Measurements from ENCODE around the gene GFOD1. TPM values are rescaled to one million over a fixed set of nuclear protein-coding genes. Genes with fewer than 3 reads are reported as not detected.
A peak's percentile ranks its signal among the peaks of the same experiment; 100 is the strongest.

GFOD1 gene
- total RNA-seq, 1 donor from 2014 or later, result 16.3 TPM

DNA sequence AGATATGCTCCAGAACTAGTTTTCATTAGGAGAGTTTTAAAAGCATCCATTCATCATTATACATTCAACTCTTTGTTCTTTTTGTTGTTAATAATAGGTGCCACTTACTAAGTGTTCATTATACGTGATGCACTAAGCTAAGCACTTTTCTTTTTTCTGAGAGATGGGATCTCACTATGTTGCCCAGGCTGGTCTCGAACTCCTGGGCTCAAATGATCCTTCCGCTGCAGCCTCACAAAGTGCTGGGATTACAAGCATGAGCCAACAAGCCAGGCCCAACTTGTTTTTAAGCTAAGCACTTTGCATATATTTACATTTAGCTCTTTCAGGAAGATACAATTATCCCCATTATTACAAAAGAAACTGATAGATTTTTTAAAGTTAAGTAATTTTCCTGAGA, 5.7 kb upstream of the GFOD1 start:
- no peak overlapping the region for H3K4me3 ChIP-seq (ENCODE audit: low read depth, low read length)
- FAIRE-seq (no peak), DNase-seq (ENCODE audit: low read depth) (no peak)
- TF ChIP-seq CTCF (IDR thresholded peaks at IDR 0.05; ENCODE audit: insufficient read depth, low read length, severe bottlenecking), result no peak
- no peaks in the 10 kb centered on the region for H3K27me3 ChIP-seq (ENCODE audit: control insufficient read depth, insufficient read depth, low read length)
- H3K36me3 ChIP-seq (ENCODE audit: control insufficient read depth, insufficient read depth, low read length), result no peaks in the 10 kb centered on the region

- H3K27me3 ChIP-seq (ENCODE audit: control insufficient read depth, insufficient read depth, low read length), result no peaks in the 10 kb centered on the region
- H3K4me3 ChIP-seq (ENCODE audit: low read depth, low read length), result no peak overlapping the region
- no peaks in the 10 kb centered on the region for H3K36me3 ChIP-seq (ENCODE audit: control insufficient read depth, insufficient read depth, low read length)
- TF ChIP-seq CTCF (IDR thresholded peaks at IDR 0.05; ENCODE audit: insufficient read depth, low read length, severe bottlenecking), result no peak
- DNase-seq (ENCODE audit: low read depth) (no peak), FAIRE-seq (no peak)
Measured at GRCh38 chr6:13492357-13492756, 5.0 kb upstream of the GFOD1 start.

DNA sequence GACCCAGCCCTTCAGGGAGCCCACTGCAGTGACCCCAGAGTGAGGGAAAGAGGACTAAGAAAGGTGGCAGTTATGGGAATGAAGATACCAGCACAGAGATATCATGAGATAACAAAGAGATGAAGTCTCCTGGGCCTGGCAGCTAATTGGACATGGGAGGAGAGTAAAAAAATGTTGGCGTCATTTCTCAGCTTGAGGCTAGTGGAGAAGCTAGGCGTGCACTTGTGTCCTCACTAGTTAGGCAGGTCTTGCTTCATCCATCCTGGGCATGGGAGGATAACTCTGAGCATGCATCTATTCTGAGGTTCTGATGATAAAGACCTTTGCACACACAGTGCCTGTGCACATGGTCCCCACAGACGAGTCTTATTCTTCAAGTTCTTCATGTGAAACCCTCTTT, 4.1 kb upstream of the GFOD1 start:
- H3K4me3 ChIP-seq (ENCODE audit: low read depth, low read length), result no peak overlapping the region
- H3K36me3 ChIP-seq (ENCODE audit: control insufficient read depth, insufficient read depth, low read length), result no peaks in the 10 kb centered on the region
- no peak for FAIRE-seq
- no peaks in the 10 kb centered on the region for H3K27me3 ChIP-seq (ENCODE audit: control insufficient read depth, insufficient read depth, low read length)
- TF ChIP-seq CTCF (IDR thresholded peaks at IDR 0.05; ENCODE audit: insufficient read depth, low read length, severe bottlenecking), result no peak
- no peak for DNase-seq (ENCODE audit: low read depth)

GRCh38 chr6:13490402-13490801, 3.0 kb upstream of the GFOD1 start:
- no peak for TF ChIP-seq CTCF (IDR thresholded peaks at IDR 0.05; ENCODE audit: insufficient read depth, low read length, severe bottlenecking)
- no peaks in the 10 kb centered on the region for H3K27me3 ChIP-seq (ENCODE audit: control insufficient read depth, insufficient read depth, low read length)
- H3K4me3 ChIP-seq (ENCODE audit: low read depth, low read length), result no peak overlapping the region
- no peaks in the 10 kb centered on the region for H3K36me3 ChIP-seq (ENCODE audit: control insufficient read depth, insufficient read depth, low read length)
- no peak for FAIRE-seq
- DNase-seq (ENCODE audit: low read depth), result no peak

DNA sequence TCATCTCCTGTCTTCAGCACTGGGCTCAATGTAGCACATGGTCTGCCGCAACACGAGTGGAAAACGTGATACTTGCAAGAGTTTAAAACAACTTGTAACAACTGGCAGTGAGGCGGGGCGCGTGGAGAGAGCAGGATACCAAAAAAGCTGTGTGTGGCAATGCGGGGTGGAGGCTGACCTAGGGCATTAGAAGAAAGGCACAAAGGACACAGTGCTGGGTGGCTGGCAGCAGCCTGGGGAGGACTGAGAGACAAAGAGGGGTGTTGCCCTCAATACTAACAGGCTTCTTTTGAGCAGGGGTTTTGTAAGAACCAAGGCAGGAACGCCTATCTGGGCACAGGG, 1.5 kb upstream of the GFOD1 start:
- Histone ChIP-seq H3K27me3 (ENCODE audit: control insufficient read depth, insufficient read depth, low read length) (no peaks in the 10 kb centered on the region), H3K36me3 (ENCODE audit: control insufficient read depth, insufficient read depth, low read length) (no peaks in the 10 kb centered on the region), H3K4me3 (ENCODE audit: low read depth, low read length) (no peak overlapping the region)
- TF ChIP-seq CTCF (IDR thresholded peaks at IDR 0.05; ENCODE audit: insufficient read depth, low read length, severe bottlenecking), result no peak
- FAIRE-seq (no peak), DNase-seq (ENCODE audit: low read depth) (no peak)

- DNase-seq (ENCODE audit: low read depth) (no peak), FAIRE-seq (no peak)
- Histone ChIP-seq H3K36me3 (ENCODE audit: control insufficient read depth, insufficient read depth, low read length) (no peaks in the 10 kb centered on the region), H3K4me3 (ENCODE audit: low read depth, low read length) (peak overlapping the region; percentile 41), H3K27me3 (ENCODE audit: control insufficient read depth, insufficient read depth, low read length) (no peaks in the 10 kb centered on the region)
- TF ChIP-seq CTCF (IDR thresholded peaks at IDR 0.05; ENCODE audit: insufficient read depth, low read length, severe bottlenecking), result no peak
Measured at GRCh38 chr6:13488015-13488895, 855 bp upstream of the GFOD1 start.
